ENCODE data around the gene ORM2.

The ORM2 gene

DNA sequence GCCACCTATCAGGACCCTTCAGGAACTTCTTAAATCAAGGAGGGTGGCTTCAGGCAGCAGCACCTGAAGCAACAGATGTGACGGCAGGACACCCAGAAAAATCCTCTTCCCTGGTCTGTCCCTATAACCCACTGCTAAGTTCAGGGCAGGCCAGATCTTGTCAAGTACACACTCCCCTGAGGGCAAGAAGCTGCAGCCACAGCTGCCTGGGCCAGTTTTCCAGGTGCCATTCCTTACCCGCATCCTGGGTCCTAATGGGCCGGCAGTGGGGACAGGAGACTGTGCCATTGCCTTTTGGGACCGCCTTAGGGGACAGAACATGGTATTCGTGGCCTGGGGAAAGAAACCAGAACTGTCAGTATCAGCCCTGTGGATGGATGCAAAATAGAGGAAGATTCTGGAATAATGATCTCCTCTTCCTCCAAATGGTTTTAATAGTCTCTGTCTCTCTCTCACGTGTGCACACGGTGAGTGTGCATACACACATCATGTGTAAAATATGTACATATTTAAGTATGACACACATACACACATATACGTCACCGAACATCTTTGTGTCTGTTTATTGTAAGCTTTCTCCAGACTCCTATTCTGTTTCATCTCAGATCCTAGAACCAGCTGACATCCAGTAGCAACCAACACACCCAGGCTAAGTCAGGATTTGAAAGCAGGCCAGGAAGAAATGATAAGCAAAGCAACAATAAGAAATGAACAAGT lies 14.0 kb downstream of the ORM2 start:
- TF ChIP-seq EZH2phosphoT487 (IDR thresholded peaks at IDR 0.05; ENCODE audit: low read depth) (no peak), CTCF (IDR thresholded peaks at IDR 0.05; ENCODE audit: low read depth, low read length) (no peak)
- Histone ChIP-seq H3K27me3 (ENCODE audit: low read depth, low read length) (no peaks in the 10 kb centered on the region), H3K79me2 (ENCODE audit: low read length) (peaks cover 5% of the 10 kb centered on the region; the same call in 1 of the 2 replicates), H4K20me1 (ENCODE audit: insufficient read depth, low read length) (peaks cover 7% of the 10 kb centered on the region; the same call in 1 of the 2 replicates), H3K4me3 (ENCODE audit: low read length) (no peak overlapping the region), H3K4me1 (ENCODE audit: low read length) (peaks cover 18% of the 10 kb centered on the region), H3K36me3 (replicated peaks; ENCODE audit: low read depth, low read length) (peaks cover 87% of the 10 kb centered on the region), H3K9me3 (ENCODE audit: insufficient read depth, low read length) (no peaks in the 10 kb centered on the region), H3K4me2 (ENCODE audit: low read length) (no peak overlapping the region), H2AFZ (ENCODE audit: low read depth, low read length) (no peak overlapping the region), H3K27ac (ENCODE audit: low read length) (no peak overlapping the region), H3K9ac (ENCODE audit: low read length) (no peak overlapping the region)

- no peaks in the 10 kb centered on the region for H3K27me3 ChIP-seq (ENCODE audit: low read depth, low read length)
- no peak overlapping the region for H3K9ac ChIP-seq (ENCODE audit: low read length)
- H3K36me3 ChIP-seq (replicated peaks; ENCODE audit: low read depth, low read length), result peaks cover 86% of the 10 kb centered on the region
- H3K9me3 ChIP-seq (ENCODE audit: insufficient read depth, low read length), result no peaks in the 10 kb centered on the region
- peaks cover 6% of the 10 kb centered on the region; the same call in 1 of the 2 replicates for H3K79me2 ChIP-seq (ENCODE audit: low read length)
- no peak overlapping the region for H3K4me2 ChIP-seq (ENCODE audit: low read length)
- H3K4me1 ChIP-seq (ENCODE audit: low read length), result peaks cover 23% of the 10 kb centered on the region
- no peak overlapping the region for H3K4me3 ChIP-seq (ENCODE audit: low read length)
- H4K20me1 ChIP-seq (ENCODE audit: insufficient read depth, low read length), result peaks cover 6% of the 10 kb centered on the region; the same call in 1 of the 2 replicates
- no peak overlapping the region for H2AFZ ChIP-seq (ENCODE audit: low read depth, low read length)
- H3K27ac ChIP-seq (ENCODE audit: low read length), result no peak overlapping the region
- TF ChIP-seq EZH2phosphoT487 (IDR thresholded peaks at IDR 0.05; ENCODE audit: low read depth), result no peak
- no peak for TF ChIP-seq CTCF (IDR thresholded peaks at IDR 0.05; ENCODE audit: low read depth, low read length)
Measured at GRCh38 chr9:114344188-114344566, 14.5 kb downstream of the ORM2 start.

- peaks cover 6% of the 10 kb centered on the region; the same call in 1 of the 2 replicates for H3K79me2 ChIP-seq (ENCODE audit: low read length)
- H3K36me3 ChIP-seq (replicated peaks; ENCODE audit: low read depth, low read length), result peaks cover 86% of the 10 kb centered on the region
- H3K9me3 ChIP-seq (ENCODE audit: insufficient read depth, low read length), result no peaks in the 10 kb centered on the region
- no peak overlapping the region for H3K9ac ChIP-seq (ENCODE audit: low read length)
- peaks cover 11% of the 10 kb centered on the region for H4K20me1 ChIP-seq (ENCODE audit: insufficient read depth, low read length)
- H3K27ac ChIP-seq (ENCODE audit: low read length), result no peak overlapping the region
- peaks cover 23% of the 10 kb centered on the region for H3K4me1 ChIP-seq (ENCODE audit: low read length)
- H2AFZ ChIP-seq (ENCODE audit: low read depth, low read length), result no peak overlapping the region
- H3K27me3 ChIP-seq (ENCODE audit: low read depth, low read length), result no peaks in the 10 kb centered on the region
- no peak overlapping the region for H3K4me3 ChIP-seq (ENCODE audit: low read length)
- TF ChIP-seq EZH2phosphoT487 (IDR thresholded peaks at IDR 0.05; ENCODE audit: low read depth) (no peak), CTCF (IDR thresholded peaks at IDR 0.05; ENCODE audit: low read depth, low read length) (no peak)
- no peak overlapping the region for H3K4me2 ChIP-seq (ENCODE audit: low read length)
Measured at GRCh38 chr9:114344692-114345091, 15.0 kb downstream of the ORM2 start.

- H3K4me2 ChIP-seq (ENCODE audit: low read length), result no peak overlapping the region
- H3K27me3 ChIP-seq (ENCODE audit: low read depth, low read length), result no peaks in the 10 kb centered on the region
- peaks cover 6% of the 10 kb centered on the region; the same call in 1 of the 2 replicates for H3K79me2 ChIP-seq (ENCODE audit: low read length)
- H4K20me1 ChIP-seq (ENCODE audit: insufficient read depth, low read length), result peaks cover 16% of the 10 kb centered on the region
- no peak overlapping the region for H2AFZ ChIP-seq (ENCODE audit: low read depth, low read length)
- no peaks in the 10 kb centered on the region for H3K9me3 ChIP-seq (ENCODE audit: insufficient read depth, low read length)
- H3K27ac ChIP-seq (ENCODE audit: low read length), result no peak overlapping the region
- H3K9ac ChIP-seq (ENCODE audit: low read length), result no peak overlapping the region
- peaks cover 86% of the 10 kb centered on the region for H3K36me3 ChIP-seq (replicated peaks; ENCODE audit: low read depth, low read length)
- TF ChIP-seq EZH2phosphoT487 (IDR thresholded peaks at IDR 0.05; ENCODE audit: low read depth) (no peak), CTCF (IDR thresholded peaks at IDR 0.05; ENCODE audit: low read depth, low read length) (no peak)
- H3K4me1 ChIP-seq (ENCODE audit: low read length), result peaks cover 25% of the 10 kb centered on the region
- no peak overlapping the region for H3K4me3 ChIP-seq (ENCODE audit: low read length)
Measured at GRCh38 chr9:114345493-114346065, 15.9 kb downstream of the ORM2 start.

Data from OCI-LY3 (cell line).